Thyroid gland (tissue), 4 donors: Measurements from ENCODE around the gene SLC25A29. TPM values are rescaled to one million over a fixed set of nuclear protein-coding genes. Genes with fewer than 3 reads are reported as not detected.

Experiments used
- DNase-seq, 2 donors: peaks; one replicate each; pipeline ENCODE4 v3.0.0-alpha.2; 2019
- H3K27ac ChIP-seq, 3 donors: fragments of 200-600 bp; sonication (generic); 1 replicate in 2 of 3; 2 replicates in 1 of 3; pipeline ENCODE4 v1.5.1; 2016 to 2019; ENCODE audit warnings: mild to moderate bottlenecking in 1 of 3, moderate library complexity in 1 of 3
- H3K27me3 ChIP-seq: fragments of 200-600 bp; sonication (generic); one replicate; pipeline ENCODE4 v1.5.1; 2019
- H3K36me3 ChIP-seq, 2 donors: fragments of 200-600 bp; sonication (generic); one replicate each; pipeline ENCODE4 v1.5.1; 2016 to 2019
- H3K4me1 ChIP-seq, 2 donors: fragments of 200-600 bp; sonication (generic); one replicate each; pipeline ENCODE4 v1.5.1; 2017 to 2019
- H3K4me3 ChIP-seq, 3 donors: fragments of 200-600 bp; sonication (generic); replicated peaks in 1 of 3; 1 replicate in 2 of 3; 2 replicates in 1 of 3; pipeline ENCODE4 v1.5.1; 2016; ENCODE audit warnings: mild to moderate bottlenecking in 1 of 3
- H3K9me3 ChIP-seq: fragments of 200-600 bp; sonication (generic); one replicate; pipeline ENCODE4 v1.5.1; 2017
- POLR2A ChIP-seq, 2 donors: fragments of 450-650 bp; IDR thresholded peaks; one replicate each; pipeline ENCODE4 v1.6.1; 2017; ENCODE audit warnings: antibody characterized with exemption in 2 of 2, mild to moderate bottlenecking in 2 of 2, moderate library complexity in 1 of 2
- WGBS, 2 donors: methylation state at CpG; one replicate each; pipeline ENCODE4 v1.1.5; 2017; 5-methylcytosine and 5-hydroxymethylcytosine counted together
- intact Hi-C: fragments of 100-400 bp; cut with DNase I; formaldehyde crosslinking; loops from one replicate; pipeline ENCODE4 v1.15.1; 2023
- total RNA-seq, 4 donors: library from RNA; depleted of rRNA; stranded (reverse); fragments of >200 nt; gene quantifications; one replicate each; pipeline ENCODE4 v1.2.3, GENCODE V29; 2016
- TF ChIP-seq, protein P1 (sequence below), 6 experiments: fragments of 200-600 bp in 3 of 6; fragments of 450-650 bp in 3 of 6; sonication (generic) in 3 of 6; IDR thresholded peaks; one replicate each; pipeline ENCODE4 v1.5.1; 2016 to 2019; ENCODE audit warnings: antibody characterized with exemption in 6 of 6, mild to moderate bottlenecking in 2 of 6, inconsistent platforms in 1 of 6, moderate library complexity in 1 of 6

The SLC25A29 gene
- total RNA-seq, 4 donors from 2014 or later: 354 to 606 (median 433) TPM

DNA sequence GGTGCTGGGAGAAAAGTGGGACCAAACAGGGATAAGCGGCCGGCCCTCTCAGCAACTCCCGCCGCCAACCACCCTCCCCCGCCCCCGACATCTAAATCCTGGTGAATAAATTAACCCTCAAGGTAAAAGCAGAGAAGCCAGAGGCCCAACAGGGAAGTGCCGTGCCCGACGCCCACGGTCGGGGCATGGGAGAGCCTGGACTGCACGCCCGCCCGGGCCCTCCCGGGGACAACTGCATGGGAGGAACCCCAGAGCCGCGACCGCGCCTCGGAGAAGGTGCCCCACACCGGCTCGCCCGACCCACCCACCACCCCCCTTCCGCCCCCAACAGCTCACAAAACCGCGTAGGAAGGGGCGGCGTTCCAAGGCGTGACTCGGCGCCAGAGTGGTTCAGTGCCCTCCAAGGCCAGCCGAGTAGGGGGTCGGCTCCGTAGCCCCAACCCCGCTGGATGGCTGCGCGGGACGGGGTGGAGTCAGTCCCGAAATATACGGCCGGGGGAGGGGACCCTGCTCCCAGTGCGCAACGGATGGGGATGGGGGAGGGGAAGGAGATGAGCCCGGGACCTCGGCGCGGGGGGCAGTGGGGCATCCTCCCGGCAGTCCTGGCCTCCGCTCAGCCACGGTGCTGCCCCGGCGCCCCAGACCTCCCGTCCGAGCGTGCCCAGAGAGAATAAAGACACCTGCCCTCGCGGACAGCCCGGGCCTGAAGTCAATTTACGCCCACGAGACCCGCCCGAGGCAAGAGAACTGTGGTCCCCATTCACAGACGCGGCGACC lies 732 bp downstream of the SLC25A29 start:
- intact Hi-C loops: loop anchor here (5.0 kb wide), 1 partner anchor 33 kb away; no protein-coding TSS in a partner anchor
- Histone ChIP-seq H3K27me3 (no peaks in the 10 kb centered on the region), H3K36me3 (no peaks in the 10 kb centered on the region), H3K4me1 (peaks cover 56 to 68% of the 10 kb centered on the region in 2 donors), H3K4me3 (peak overlapping the region; percentile 95 to 98 (median 95)), H3K9me3 (no peaks in the 10 kb centered on the region), H3K27ac (peak overlapping the region; percentile 90 to 97 (median 92))
- DNase-seq: peak; percentile 50 to 57
- TF ChIP-seq, protein P1, sequence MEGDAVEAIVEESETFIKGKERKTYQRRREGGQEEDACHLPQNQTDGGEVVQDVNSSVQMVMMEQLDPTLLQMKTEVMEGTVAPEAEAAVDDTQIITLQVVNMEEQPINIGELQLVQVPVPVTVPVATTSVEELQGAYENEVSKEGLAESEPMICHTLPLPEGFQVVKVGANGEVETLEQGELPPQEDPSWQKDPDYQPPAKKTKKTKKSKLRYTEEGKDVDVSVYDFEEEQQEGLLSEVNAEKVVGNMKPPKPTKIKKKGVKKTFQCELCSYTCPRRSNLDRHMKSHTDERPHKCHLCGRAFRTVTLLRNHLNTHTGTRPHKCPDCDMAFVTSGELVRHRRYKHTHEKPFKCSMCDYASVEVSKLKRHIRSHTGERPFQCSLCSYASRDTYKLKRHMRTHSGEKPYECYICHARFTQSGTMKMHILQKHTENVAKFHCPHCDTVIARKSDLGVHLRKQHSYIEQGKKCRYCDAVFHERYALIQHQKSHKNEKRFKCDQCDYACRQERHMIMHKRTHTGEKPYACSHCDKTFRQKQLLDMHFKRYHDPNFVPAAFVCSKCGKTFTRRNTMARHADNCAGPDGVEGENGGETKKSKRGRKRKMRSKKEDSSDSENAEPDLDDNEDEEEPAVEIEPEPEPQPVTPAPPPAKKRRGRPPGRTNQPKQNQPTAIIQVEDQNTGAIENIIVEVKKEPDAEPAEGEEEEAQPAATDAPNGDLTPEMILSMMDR (IDR thresholded peaks at IDR 0.05): no peak
- TF ChIP-seq POLR2A (IDR thresholded peaks at IDR 0.05): no peak
- 1% methylated on average over 12 to 30 of the region's 65 CpGs for WGBS, 2 donors

DNA sequence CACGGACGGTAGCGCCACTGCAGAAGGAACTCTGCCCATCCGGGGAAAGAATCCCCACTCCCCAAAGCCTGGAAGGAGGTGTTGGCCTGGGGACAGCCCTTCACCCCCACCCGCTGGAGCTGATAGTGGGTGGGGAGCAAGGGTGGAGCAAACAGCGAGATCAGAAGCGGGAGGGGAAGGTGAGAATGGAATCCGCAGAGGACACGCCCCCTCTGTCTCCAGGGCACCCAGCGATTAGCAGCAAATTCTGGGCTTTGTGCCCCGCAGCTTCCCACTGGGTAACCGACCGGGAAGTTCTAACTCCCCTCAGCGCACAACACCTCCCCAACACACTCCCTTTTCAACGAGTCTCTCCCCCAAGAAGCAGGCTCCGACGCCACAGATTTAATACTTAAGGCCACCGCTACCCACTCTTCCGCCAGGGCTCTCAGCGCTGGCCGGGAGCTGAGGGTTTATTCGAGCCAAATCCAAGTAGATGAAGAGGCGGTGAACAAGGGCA lies 1.4 kb downstream of the SLC25A29 start:
- 3 to 7% methylated on average over 18 to 23 of the region's 23 CpGs for WGBS, 2 donors
- no peaks in the 10 kb centered on the region for H3K36me3 ChIP-seq
- H3K9me3 ChIP-seq: no peaks in the 10 kb centered on the region
- DNase-seq: peak; percentile 97 to 98
- peaks cover 63 to 71% of the 10 kb centered on the region in 2 donors for H3K4me1 ChIP-seq
- intact Hi-C loops: loop anchor here (5.0 kb wide), 1 partner anchor 33 kb away; no protein-coding TSS in a partner anchor
- peak overlapping the region; percentile 90 to 97 (median 92) for H3K27ac ChIP-seq
- peak overlapping the region; percentile 95 to 98 (median 95) for H3K4me3 ChIP-seq
- no peaks in the 10 kb centered on the region for H3K27me3 ChIP-seq
- TF ChIP-seq, protein P1 (IDR thresholded peaks at IDR 0.05): no peak
- peak in 1 of 2 donors; percentile 66 for TF ChIP-seq POLR2A (IDR thresholded peaks at IDR 0.05)

DNA sequence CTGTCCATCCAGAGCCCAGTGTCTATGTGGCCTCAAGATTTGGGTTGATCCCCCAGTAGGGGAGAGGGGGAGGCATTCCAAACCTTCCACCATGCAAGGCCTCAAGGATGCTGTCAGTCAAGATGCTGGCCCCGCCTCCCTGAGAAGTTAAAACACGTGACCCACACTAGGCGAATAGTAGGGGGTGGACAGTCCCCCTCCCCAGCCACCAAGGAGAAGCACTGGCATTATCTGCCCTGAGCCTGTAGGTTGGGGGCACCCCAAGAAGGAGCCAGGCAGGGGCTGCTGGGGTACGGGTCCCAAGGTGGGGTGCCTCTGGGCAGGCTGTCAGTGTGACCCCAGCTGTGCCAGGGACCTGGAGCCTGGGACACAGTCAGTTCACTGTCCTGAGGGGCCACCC lies 2.3 kb downstream of the SLC25A29 start:
- H3K9me3 ChIP-seq: no peaks in the 10 kb centered on the region
- peaks cover 63 to 71% of the 10 kb centered on the region in 2 donors for H3K4me1 ChIP-seq
- DNase-seq: peak; percentile 45 to 52
- TF ChIP-seq, protein P1 (IDR thresholded peaks at IDR 0.05): no peak
- no peak for TF ChIP-seq POLR2A (IDR thresholded peaks at IDR 0.05)
- intact Hi-C loops: no loop called here
- peak overlapping the region in 1 of 3 donors; percentile 98 for H3K4me3 ChIP-seq
- H3K27me3 ChIP-seq: no peaks in the 10 kb centered on the region
- no peaks in the 10 kb centered on the region for H3K36me3 ChIP-seq
- H3K27ac ChIP-seq: peak overlapping the region; percentile 69 to 97 (median 84)
- 36 to 68% methylated on average over 3 to 4 of the region's 4 CpGs for WGBS, 2 donors

DNA sequence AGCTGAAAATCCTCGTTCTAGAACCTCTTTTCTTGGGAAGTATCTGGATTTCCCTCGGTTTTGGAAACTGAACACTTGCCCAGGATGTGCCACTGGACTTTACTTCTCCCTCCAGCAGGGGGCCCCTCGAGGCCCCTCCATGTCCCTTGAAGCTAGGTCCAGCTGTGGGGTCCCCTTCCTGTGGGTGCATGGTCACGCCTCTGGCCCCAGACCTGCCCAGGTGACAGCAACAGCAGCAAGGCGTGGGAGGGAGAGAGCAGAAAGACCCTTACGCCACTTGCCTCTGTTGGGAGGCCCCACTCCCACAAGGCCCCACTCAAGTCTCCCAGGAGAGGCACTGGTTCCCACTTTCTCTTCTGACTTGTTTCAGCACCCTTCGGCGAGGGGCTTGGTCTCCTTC lies 3.1 kb downstream of the SLC25A29 start:
- Histone ChIP-seq H3K27me3 (no peaks in the 10 kb centered on the region), H3K9me3 (no peaks in the 10 kb centered on the region), H3K27ac (peak overlapping the region; percentile 69 to 97 (median 84)), H3K4me1 (peaks cover 61 to 71% of the 10 kb centered on the region in 2 donors), H3K4me3 (no peak overlapping the region), H3K36me3 (no peaks in the 10 kb centered on the region)
- no peak for DNase-seq
- TF ChIP-seq, protein P1 (IDR thresholded peaks at IDR 0.05): peak in 2 of 6 experiments; percentile 40 to 49
- TF ChIP-seq POLR2A (IDR thresholded peaks at IDR 0.05): no peak
- intact Hi-C loops: no loop called here
- 60 to 62% methylated on average over 8 of the region's 8 CpGs for WGBS, 2 donors

DNA sequence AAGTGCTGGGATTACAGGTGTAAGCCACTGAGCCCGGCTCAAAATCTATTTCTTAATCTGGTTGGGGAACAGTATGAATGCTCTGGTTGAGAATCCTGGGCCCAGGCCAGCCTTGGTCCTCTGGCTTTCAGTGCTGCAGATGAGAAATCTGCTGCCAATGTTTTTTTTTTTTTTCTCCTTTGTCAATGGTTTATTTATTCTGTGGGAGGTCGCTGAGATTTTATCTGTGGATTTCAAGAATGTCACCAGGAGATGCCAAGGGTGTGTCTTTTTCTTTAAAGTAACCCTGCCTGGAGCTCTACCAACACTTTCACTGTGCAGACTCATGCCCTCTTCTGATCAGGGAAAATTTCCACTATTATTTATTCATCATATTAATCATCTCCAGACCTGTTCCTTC lies 3.6 kb downstream of the SLC25A29 start:
- 24 to 32% methylated on average over 2 of the region's 2 CpGs for WGBS, 2 donors
- intact Hi-C loops: no loop called here
- TF ChIP-seq, protein P1 (IDR thresholded peaks at IDR 0.05): no peak
- TF ChIP-seq POLR2A (IDR thresholded peaks at IDR 0.05): no peak
- peak in 1 of 2 donors; percentile 57 for DNase-seq
- H3K9me3 ChIP-seq: no peaks in the 10 kb centered on the region
- H3K27me3 ChIP-seq: no peaks in the 10 kb centered on the region
- H3K4me1 ChIP-seq: peaks cover 61 to 71% of the 10 kb centered on the region in 2 donors
- H3K36me3 ChIP-seq: no peaks in the 10 kb centered on the region
- peak overlapping the region; percentile 69 to 97 (median 84) for H3K27ac ChIP-seq
- no peak overlapping the region for H3K4me3 ChIP-seq
